ENCODE results near the gene SPI1. TPM values are rescaled to one million over a fixed set of nuclear protein-coding genes. Genes with fewer than 3 reads are reported as not detected.
A peak's percentile ranks its signal among the peaks of the same experiment; 100 is the strongest.
"Not testable (repeated sequence)": the region's sequence is repeated elsewhere in the genome, so short reads cannot be mapped to it uniquely, and the experiment has no call there.

SPI1 gene
- polyA plus RNA-seq, 12 donors: 3.7 to 17.6 (median 4.6) TPM; not detected in 1

DNA sequence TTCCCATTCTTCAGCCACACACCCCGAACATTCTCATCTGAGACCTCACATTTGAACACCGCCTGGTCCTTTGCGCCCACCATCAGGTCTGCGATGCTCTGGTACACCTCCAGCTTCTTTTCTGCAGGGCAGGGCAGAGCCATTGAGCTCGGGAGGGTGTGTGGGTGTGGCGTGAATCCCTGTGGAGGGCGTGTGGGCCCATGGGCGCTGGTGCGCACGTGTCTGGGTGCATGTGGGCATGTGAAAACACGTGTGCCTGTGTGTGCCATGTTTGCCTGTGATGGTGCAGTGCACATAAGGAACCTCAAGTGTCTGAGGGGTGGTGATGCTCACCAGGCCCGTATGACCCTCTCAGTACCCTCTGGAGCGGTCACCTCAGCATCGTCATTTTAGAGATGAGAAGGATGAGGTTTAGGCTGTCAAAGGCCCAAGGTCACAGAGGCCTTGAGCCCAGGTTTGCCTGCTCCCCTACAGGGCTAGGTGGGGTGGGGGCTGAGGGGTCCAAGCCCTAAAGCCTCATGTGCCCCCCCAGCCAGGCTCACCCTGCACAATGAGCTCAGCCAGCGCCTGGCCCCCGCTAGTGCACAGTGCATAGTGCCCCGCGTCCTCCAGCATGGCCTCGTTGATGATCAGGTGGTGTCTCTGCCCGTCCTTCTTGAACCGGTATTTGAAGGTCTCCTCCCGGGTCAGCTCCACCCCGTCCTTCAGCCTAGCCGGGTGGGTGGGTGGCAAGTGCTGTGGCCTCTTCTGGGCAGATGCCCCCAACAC, 36.1 kb downstream of the SPI1 start:
- no peak for DNase-seq

DNA sequence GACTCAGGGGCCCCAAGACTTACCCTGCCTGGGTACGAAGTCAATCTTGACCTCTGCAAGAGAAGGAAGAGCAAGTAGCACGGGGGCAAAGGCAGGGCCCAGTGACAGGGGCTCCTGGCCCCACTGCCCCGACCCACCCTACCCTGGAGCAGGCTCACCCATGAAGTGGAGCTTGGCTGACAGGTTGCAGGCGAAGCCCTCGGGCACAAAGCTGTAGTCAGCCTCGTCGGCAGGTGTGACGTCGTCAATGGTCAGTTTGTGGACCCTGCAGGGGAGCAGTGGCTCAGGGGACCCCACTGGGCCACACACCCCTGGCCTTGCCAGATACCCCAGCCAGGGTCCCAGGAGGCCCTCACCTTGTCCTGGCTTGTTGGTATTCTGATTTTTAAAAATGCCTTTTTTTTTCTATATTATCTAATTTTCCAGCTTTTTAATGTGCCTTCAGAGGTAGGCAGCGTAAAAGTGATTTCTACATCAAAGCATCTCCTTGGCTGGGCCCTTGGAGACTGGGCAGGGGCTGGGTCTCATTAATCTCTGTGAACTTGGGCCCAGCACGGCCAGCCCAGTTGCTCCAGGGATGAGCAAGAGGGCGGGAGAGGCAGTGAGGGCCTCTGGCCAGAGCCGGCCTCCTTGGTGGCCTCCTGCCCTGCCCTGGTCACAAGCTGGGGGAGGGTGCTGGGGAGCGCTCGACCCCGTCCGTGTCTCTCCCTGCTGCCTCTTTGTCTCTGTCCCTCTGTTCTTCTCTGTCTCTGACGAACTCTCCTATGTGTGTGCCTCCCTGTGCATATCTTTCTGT, 37.2 kb downstream of the SPI1 start:
- no peak for DNase-seq

DNA sequence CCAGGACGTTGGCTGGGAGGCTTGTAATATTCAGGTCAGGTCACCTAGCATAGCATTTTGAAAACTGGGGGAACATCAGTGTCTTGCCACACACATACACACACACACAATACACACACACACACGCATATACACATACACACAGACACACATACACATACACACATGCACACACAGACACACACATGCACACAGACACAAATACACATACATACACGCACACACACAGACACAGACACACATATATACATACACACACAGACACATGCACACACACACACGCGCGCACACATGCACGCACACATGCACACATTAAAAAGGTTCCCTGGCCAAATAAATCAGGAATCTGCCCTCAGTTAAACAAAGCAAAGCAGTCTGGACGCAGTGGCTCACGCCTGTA, 38.3 kb downstream of the SPI1 start:
- no peak for DNase-seq

DNA sequence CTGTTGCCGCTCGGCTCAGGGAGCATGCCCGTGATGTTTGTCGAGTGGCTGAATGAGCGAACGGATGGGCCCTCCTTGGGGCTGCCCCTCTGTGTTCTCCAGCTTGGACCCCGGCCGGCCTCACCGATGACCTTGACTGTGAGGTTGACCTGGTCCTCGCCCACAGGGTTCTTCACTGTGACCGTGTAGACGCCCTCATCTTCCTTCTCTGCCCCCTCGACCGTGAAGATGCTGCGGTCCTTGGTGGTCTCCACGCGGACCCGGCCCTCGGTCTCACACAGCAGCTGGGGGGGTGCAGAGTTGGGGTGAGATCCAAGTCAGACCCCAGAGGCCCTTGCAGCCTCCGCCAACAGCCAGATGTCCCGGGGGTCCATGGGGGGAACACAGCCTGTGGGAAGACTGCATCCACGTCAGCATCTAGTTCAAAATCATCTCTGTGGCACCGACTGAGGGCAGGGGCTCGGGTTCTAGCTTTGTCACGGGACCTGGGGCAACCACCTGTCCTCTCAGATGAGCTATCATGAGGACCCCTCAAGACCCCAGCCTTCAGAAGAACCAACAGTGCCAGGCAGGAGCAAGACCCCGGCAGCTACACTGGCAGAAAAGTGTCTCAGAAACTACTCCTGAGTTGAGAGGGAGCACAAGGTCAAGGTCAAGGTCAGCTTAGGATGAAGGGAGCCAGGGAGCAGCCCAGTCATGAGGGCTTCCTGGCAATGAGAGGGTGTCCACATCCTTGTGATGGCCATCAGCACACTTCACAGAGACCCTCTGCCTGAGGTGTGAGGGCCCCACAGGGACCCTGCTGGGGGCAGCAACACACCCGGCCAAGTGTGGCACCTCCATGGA, 39.7 kb downstream of the SPI1 start:
- DNase-seq: no peak

DNA sequence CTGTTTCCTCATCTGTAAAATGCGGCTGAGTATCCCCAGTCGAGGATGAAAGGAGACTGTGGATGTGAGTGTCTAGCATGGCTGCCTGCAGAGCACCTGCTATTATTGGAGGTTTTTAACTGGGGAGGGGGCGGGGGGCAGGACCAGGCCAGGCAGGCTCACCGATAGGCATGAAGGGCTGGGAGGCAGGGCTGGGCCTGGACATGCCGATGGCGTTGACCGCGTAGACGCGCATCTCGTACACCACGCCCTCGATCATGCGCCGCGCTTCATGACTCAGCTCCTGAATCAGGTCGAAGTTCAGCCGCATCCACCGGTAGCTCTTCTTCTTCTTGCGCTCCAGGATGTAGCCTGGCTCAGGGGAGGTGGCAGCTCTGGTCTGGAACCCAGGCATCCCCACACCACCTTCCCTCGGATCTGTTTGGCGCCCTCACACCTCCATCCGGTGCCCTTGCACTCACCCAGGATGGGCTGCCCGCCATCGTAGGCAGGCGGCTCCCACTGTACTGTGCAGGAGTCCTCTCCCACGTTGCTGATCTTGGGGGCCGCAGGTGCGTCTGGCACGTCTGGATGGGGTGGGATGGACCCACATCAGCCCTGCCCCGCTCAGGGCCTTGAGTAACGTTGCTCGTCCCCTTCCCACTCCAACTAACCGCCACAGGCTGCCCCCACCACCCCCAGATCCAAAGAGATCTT, 41.0 kb downstream of the SPI1 start:
- DNase-seq: no peak

DNA sequence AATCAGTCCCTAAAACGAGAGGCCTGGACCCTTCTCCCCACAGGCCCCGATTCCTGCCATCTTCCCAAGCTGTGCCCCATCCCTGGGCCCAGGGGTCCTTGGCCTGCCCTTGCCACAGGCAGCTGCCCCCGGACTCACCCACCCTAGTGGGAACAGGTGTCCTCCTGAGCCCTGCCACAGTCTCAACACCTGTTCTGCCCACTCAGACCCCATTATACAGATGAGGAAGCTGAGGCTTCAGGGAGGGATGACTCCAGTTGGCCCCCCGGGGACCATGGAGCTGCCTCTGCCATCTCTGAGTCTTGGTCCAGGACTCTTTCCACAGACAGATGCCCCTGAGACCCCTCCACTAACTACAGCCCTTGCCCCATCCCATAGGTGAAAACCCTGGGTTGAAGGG, 41.8 kb downstream of the SPI1 start:
- DNase-seq: no peak

DNA sequence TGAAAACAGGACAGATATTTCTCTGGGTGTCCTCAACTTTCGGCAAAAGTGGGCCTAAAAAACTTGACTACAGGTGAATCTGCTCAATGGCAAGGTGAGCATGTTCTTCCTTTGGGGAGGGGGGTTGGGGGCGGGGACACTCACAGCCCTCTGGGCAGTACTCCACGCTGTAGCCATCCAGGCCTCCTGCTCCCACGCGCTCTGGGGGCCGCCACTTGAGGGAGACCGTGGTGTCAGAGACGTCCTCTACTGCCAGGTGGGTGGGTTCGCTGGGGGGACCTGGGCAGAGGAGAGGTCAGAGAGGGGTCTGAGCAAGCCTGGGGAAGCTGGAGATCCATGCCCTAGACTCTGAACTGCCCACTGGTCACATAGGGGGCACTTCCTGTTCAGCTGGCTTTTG, 42.6 kb downstream of the SPI1 start:
- DNase-seq: no peak

DNA sequence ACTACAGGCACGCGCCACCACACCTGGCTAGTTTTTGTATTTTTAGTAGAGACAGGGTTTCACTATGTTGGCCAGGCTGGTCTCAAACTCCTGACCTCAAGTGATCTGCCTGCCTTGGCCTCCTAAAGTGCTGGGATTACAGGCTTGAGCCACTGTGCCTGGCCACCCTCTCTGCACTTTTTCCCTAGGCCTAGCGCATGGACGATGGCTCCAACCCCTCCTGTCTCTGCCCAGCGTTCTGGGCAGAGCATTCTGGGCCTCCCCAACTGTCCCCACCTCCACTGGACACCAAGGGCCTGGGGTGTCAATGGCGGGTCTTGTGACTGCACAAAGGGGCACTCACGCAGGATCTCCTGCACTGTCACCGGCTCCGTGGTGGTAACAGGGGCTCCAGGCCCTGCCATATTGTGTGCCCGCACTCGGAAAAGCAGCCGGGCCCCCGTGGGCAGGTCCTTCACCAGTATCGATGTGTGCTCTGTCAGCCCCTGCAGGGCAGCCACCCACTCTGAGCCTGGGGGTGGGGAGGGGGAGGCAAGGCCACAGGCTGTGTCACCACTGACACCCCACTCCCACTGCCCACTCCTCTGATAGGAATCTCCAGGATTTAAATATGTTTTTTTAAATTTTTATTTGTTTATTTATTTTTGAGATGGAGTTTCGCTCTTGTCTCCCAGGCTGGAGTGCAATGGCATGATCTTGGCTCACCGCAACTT, 43.5 kb downstream of the SPI1 start:
- not testable (repeated sequence) for DNase-seq

DNA sequence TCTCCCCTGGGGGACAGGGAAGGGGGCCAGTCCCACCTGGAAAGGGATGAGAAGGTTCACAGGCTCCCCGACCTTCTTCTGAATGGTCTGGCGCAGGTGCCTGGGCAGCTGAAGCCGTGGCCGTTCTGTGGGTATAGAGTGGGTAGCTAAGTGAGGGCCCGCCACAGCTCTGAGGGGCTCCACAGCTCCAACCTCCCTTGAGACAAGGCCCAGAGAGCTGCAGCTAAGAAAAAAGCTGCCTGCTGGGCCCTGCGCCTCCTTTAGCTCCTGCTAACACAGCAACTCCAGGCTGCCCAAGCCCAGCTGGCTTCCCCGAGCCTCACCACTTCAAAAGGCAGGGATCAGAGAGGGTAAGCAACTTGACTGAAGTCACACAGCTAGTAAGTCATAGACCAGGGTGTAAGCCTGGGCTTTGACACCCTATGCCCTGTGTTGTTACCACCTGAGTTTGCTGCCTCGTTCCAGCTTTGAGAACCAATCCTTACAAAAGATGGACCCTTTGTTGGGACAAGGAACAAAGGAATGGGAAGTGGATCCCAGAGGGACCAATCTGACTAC, 44.4 kb downstream of the SPI1 start:
- DNase-seq: no peak

DNA sequence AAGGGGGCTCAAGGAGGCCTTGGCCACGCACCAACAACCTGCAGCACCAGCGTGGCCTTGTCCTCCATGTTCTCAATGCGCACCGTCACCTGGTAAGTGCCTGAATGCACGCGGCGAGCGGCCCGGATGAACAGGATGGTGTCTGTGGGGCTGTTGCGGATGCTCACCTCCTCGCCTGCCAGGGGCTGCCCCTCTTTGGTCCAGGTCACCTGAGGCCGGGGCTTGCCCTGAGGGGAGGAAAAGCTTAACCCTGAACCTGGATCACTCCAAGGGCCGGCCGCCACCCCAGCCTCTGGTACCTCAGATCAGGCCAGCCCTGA, 44.9 kb downstream of the SPI1 start:
- DNase-seq: no peak

DNA sequence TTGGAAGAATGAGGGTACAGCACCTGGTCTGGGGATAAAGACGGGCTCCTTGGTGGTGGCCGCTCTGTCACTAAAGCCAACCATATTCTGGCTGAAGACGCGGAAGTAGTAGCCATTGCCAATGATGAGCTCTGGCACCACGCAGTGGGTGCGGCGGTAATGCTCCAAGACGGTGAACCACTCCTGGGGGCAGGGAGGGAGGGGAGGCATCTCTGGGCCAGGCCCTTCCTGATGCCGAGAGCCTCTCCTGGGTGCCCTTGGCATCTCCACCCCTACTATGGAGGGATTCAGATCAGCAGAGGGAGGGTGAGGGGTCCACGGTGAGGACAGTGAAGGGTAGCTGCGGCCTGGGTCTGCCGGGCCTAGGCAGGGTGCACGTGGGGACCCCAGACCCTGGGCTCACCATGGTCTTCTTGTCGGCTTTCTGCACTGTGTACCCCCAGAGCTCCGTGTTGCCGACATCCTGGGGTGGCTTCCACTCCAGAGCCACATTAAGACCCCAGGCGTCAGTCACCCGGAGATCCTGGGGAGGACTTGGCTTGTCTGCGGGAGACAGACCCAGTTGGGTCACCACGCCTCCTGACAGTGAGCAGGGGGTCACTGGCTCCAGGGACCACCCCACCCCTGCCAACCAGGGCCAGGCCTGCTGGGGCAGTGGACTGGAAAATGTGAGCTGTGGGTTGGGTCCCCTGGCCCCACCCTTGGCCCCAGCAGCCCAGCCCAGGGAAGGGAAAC, 45.4 kb downstream of the SPI1 start:
- no peak for DNase-seq

DNA sequence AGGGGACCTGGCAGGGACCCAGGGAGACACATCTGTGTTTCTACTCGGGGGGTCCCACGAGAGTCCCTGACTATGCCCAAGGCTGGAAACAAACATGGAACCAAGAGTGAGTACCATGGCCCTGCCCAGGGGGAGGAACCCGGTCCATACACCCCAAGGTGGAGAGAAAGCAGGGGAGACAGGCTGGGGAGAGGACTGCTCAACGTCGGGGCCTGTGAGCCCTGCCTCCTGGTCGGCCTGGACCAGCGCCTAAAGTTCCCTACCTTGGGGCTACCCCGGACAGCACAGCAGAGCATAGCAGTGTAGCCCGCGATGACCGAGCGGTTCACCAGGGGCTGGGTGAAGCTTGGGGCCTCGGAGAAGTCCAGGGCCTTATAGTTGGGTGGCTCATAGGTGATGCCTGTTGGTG, 46.0 kb downstream of the SPI1 start:
- no peak for DNase-seq

DNA sequence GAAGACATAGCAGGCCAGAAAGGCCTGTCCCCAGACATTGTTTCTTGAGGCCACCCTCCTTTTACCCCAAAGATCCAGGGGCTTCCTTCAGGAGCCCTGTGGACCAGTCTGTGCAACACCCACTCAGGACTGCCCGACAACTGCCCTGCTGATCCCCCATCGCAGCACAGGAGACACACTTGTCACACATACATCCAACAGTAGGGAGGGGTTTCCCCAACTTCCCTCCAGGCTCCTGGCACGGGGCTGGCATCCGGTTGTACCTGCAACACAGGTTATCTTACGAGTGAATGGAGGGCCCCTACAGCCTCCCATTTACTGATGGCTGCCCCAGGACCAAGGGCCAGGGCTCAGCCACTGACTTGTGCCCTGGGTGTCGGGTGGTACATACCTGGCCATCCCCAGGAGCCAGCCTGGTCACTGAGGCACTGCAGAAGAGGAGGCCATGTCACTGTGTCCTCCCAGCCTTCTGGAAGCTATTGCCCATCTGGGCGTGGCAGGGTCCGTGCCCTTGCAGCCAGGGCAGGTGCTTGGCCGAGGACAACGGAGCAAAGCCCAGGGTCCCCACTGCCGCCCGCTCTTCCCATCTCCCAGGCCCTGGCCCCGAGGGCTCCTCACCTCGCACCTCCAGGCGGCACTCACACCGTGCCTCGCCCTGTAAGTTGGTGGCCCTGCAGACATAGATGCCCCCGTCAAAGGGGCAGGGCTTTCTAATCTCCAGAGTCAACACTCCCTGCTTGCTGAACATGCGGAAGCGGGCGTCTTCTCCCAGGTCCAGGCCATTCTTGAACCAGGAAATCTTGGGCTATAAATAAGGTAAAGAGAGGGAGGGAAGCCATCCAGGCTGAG, 46.7 kb downstream of the SPI1 start:
- DNase-seq: no peak

DNA sequence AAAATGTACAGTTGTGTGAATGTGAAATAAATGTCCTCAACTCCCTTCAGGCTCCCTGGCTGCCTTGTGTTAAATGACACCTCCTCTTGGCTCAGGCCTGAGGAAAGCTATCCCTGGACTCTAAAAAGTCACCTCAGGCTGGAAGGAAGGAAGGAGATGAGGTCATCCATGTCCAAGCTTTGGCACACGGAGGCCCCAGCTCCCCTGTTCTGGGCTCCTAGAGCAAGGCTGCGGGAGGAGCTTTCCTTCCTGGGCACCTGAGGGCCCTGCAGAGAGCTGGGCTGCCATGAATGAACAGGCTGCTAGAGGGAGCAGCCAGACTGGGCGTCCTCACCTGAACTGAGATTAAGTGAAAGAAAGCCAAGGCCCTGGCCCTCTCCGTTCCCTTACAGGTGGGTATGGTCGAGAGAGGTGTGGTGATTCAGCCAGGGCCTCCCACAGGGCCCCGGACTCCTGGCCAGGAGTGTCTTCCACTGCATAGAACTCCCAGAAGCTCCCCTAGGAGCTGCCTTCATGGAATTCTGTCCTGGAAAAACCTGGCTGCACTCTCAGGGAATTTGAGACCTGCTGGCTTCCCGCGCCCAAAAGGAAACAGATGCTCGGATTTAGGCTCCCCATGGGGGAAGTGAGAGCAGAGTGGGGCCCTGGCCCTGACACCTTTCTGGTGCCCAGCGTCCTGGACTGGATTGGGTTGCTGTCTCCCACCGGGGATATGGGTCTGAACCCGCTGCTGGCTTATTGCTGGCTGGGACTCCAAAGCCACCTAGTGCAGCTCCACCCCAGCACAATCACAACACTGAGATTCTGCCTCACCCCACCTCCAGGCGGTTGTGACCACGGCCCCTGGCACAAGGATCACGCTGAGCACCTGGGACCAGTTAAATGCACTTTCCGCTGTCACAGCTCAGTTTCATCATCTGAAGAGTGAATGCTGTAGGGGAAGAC, 48.1 kb downstream of the SPI1 start:
- peak; percentile 36 for DNase-seq

DNA sequence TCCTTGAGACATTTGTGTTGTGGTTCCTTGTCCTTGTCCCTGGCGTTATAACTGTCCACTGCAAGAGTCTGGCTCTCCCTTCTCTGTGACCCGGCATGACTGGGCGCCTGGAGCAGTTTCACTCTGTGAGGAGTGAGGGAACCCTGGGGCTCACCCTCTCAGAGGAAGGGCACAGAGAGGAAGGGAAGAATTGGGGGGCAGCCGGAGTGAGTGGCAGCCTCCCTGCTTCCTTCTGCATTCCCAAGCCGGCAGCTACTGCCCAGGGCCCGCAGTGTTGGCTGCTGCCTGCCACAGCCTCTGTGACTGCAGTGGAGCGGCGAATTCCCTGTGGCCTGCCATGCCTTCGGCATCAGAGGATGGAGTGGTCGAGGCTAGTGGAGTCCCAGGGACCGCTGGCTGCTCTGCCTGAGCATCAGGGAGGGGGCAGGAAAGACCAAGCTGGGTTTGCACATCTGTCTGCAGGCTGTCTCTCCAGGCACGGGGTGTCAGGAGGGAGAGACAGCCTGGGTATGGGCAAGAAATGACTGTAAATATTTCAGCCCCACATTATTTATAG, 48.8 kb downstream of the SPI1 start:
- no peak for DNase-seq

DNA sequence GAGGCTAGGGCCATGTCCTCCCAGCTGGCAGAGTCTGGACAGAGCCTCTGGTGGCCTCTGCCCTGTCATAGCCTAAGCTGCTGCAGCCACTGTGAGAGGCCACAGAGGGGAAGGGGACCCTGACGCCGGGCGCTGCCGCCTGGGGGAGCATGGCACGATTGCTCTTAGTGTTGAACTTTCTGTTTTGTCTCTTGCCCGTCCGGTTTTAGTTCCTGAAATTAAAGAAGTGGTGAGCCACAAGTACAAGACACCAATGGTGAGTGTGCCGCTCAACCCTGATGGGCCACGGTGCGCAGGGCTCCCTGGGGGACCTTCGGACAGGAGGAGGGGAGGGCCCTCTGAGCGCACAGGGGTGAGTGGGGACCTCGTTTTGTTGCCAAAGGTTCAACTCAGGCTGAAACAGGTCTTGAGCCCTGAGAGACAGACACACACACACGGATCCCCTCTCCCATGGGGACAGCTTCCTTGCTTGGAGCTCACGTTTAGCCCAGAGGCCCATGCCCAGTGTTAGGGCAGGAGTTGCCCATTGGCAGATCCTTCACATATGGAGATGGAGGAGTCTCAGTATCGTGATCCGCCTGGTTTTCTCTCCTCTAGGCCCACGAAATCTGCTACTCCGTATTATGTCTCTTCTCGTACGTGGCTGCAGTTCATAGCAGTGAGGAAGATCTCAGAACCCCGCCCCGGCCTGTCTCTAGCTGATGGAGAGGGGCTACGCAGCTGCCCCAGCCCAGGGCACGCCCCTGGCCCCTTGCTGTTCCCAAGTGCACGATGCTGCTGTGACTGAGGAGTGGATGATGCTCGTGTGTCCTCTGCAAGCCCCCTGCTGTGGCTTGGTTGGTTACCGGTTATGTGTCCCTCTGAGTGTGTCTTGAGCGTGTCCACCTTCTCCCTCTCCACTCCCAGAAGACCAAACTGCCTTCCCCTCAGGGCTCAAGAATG, 49.6 kb downstream of the SPI1 start:
- DNase-seq: no peak

DNA sequence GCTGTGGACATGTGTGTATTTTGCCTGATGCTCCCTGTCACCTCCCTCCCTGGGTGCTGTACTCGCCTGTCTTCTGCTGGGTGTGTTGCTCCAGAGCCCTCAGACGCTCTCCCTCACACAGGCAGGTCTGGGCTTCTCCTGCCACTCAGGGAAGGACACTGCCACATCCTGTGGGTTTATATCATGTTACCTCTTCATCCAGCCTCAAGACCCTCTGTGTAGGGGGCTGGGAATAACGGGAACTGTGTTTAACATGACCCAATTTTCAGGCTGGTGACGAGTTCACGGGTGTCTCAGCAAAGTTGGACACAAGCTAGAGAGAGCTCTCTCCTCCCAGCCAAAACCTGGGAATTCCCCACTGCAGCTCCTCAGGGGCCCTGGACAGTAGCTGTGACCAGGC, 50.4 kb downstream of the SPI1 start:
- no peak for DNase-seq
